Smooth muscle cell (in vitro differentiated cells): ENCODE results near the gene OXER1. TPM values are rescaled to one million over a fixed set of nuclear protein-coding genes. Genes with fewer than 3 reads are reported as not detected.

Experiments
- DNase-seq: peaks from one replicate; lab custom pipeline; 2025; ENCODE audit not compliant: unreplicated experiment; lab: John Stamatoyannopoulos, UW
- H2AFZ ChIP-seq: fragments of 200-600 bp; sonication (generic); 2 replicates; pipeline ENCODE4 v1.6.0; 2016; ENCODE audit warnings: antibody characterized with exemption, low read depth, mild to moderate bottlenecking
- H3F3A ChIP-seq: fragments of 200-600 bp; sonication (generic); 2 replicates; pipeline ENCODE4 v1.6.0; 2017; ENCODE audit warnings: antibody characterized with exemption, low read depth
- H3K27ac ChIP-seq: fragments of 200-600 bp; sonication (generic); 2 replicates; pipeline ENCODE4 v1.5.1; 2016; ENCODE audit warnings: low read depth, mild to moderate bottlenecking
- H3K27me3 ChIP-seq: fragments of 200-600 bp; sonication (generic); 2 replicates; pipeline ENCODE4 v1.6.1; 2016; ENCODE audit warnings: low read depth, mild to moderate bottlenecking
- H3K36me3 ChIP-seq: fragments of 200-600 bp; sonication (generic); 2 replicates; pipeline ENCODE4 v1.5.1; 2016; ENCODE audit warnings: low read depth
- H3K4me1 ChIP-seq: fragments of 200-600 bp; sonication (generic); 2 replicates; pipeline ENCODE4 v1.5.1; 2016; ENCODE audit warnings: low read depth
- H3K4me2 ChIP-seq: fragments of 200-600 bp; sonication (generic); 2 replicates; pipeline ENCODE4 v1.6.0; 2016; ENCODE audit warnings: mild to moderate bottlenecking
- H3K4me3 ChIP-seq: fragments of 200-600 bp; sonication (generic); 2 replicates; pipeline ENCODE4 v1.5.1; 2016; ENCODE audit warnings: mild to moderate bottlenecking
- H3K79me2 ChIP-seq: fragments of 200-600 bp; sonication (generic); 2 replicates; pipeline ENCODE4 v1.6.0; 2016; ENCODE audit warnings: low read depth, mild to moderate bottlenecking
- H3K9ac ChIP-seq: fragments of 200-600 bp; sonication (generic); 2 replicates; pipeline ENCODE4 v1.6.0; 2016; ENCODE audit warnings: low read depth
- H3K9me3 ChIP-seq: fragments of 200-600 bp; sonication (generic); replicated peaks from 2 replicates; pipeline ENCODE4 v1.5.1; 2016; ENCODE audit warnings: low read depth
- H4K20me1 ChIP-seq: fragments of 200-600 bp; sonication (generic); 2 replicates; pipeline ENCODE4 v1.6.0; 2016; ENCODE audit warnings: low read depth
- CTCF ChIP-seq: fragments of 200-600 bp; sonication (generic); IDR thresholded peaks from 2 replicates; pipeline ENCODE4 v1.5.1; 2017; ENCODE audit warnings: borderline replicate concordance, mild to moderate bottlenecking, antibody characterized with exemption; ENCODE audit not compliant: insufficient read depth, poor library complexity, severe bottlenecking
- WGBS: methylation state at CpG from one replicate; pipeline ENCODE4 v1.1.7; 2016; ENCODE audit warnings: low lambda C conversion rate; 5-methylcytosine and 5-hydroxymethylcytosine counted together
- polyA plus RNA-seq: library from polyadenylated mRNA; unstranded; fragments of >200 nt; fragmentation: Nextera tagmentation; extraction: Ambion mirVana; gene quantifications from 2 replicates; pipeline ENCODE4 v1.2.1, GENCODE V29; 2016
- total RNA-seq: library from RNA; depleted of rRNA; stranded (reverse); fragments of >200 nt; gene quantifications from 2 replicates; pipeline ENCODE4 v1.2.3, GENCODE V29; 2014

Gene OXER1
- total and polyA plus RNA-seq, 2 experiments from 2014 or later, result 2.2 TPM; not detected in 1

- peaks cover 12% of the 10 kb centered on the region for H3F3A ChIP-seq
- no peak for DNase-seq
- no peak overlapping the region for H3K27ac ChIP-seq
- H3K79me2 ChIP-seq, result no peaks in the 10 kb centered on the region
- H3K4me3 ChIP-seq, result no peak overlapping the region
- no peak overlapping the region for H2AFZ ChIP-seq
- H3K27me3 ChIP-seq, result no peaks in the 10 kb centered on the region
- no peaks in the 10 kb centered on the region for H4K20me1 ChIP-seq
- no peak overlapping the region for H3K9ac ChIP-seq
- no peak for TF ChIP-seq CTCF
- no peaks in the 10 kb centered on the region for H3K9me3 ChIP-seq
- H3K36me3 ChIP-seq, result no peaks in the 10 kb centered on the region
- 98% methylated on average over 2 of the region's 2 CpGs for WGBS
- H3K4me1 ChIP-seq, result no peaks in the 10 kb centered on the region
- no peak overlapping the region for H3K4me2 ChIP-seq
Observed at GRCh38 chr2:42724886-42725285, 39.0 kb downstream of the OXER1 start.

GRCh38 chr2:42723465-42723864, 40.5 kb downstream of the OXER1 start:
- H3K9ac ChIP-seq, result peak overlapping the region; percentile 79
- peaks cover 12% of the 10 kb centered on the region for H3F3A ChIP-seq
- no peak overlapping the region for H3K4me3 ChIP-seq
- peak overlapping the region; percentile 76 for H3K4me2 ChIP-seq
- no peaks in the 10 kb centered on the region for H3K9me3 ChIP-seq
- no peaks in the 10 kb centered on the region for H3K27me3 ChIP-seq
- H3K79me2 ChIP-seq, result no peaks in the 10 kb centered on the region
- H3K4me1 ChIP-seq, result no peaks in the 10 kb centered on the region
- no peak overlapping the region for H2AFZ ChIP-seq
- no peaks in the 10 kb centered on the region for H4K20me1 ChIP-seq
- TF ChIP-seq CTCF, result no peak
- H3K27ac ChIP-seq, result peak overlapping the region; percentile 94
- no peaks in the 10 kb centered on the region for H3K36me3 ChIP-seq
- no peak for DNase-seq

GRCh38 chr2:42722320-42723190, 41.4 kb downstream of the OXER1 start:
- Histone ChIP-seq H4K20me1 (no peaks in the 10 kb centered on the region), H3K9ac (peak overlapping the region; percentile 79), H3K9me3 (no peaks in the 10 kb centered on the region), H3K27ac (peak overlapping the region; percentile 94), H3K36me3 (no peaks in the 10 kb centered on the region), H3K4me2 (peak overlapping the region; percentile 76), H3K79me2 (no peaks in the 10 kb centered on the region), H3K4me3 (peak overlapping the region; percentile 13), H2AFZ (no peak overlapping the region), H3F3A (peaks cover 12% of the 10 kb centered on the region), H3K4me1 (peaks cover 1% of the 10 kb centered on the region), H3K27me3 (no peaks in the 10 kb centered on the region)
- TF ChIP-seq CTCF, result no peak
- WGBS, result 47% methylated on average over 7 of the region's 7 CpGs
- DNase-seq, result no peak

GRCh38 chr2:42721898-42722297, 42.0 kb downstream of the OXER1 start:
- Histone ChIP-seq H3K4me2 (peak overlapping the region; percentile 76), H3K4me3 (peak overlapping the region; percentile 13), H3K36me3 (no peaks in the 10 kb centered on the region), H3K9me3 (no peaks in the 10 kb centered on the region), H3K27me3 (no peaks in the 10 kb centered on the region), H3K9ac (peak overlapping the region; percentile 79), H2AFZ (no peak overlapping the region), H3F3A (peaks cover 12% of the 10 kb centered on the region), H4K20me1 (no peaks in the 10 kb centered on the region), H3K4me1 (peaks cover 6% of the 10 kb centered on the region), H3K27ac (peak overlapping the region; percentile 94), H3K79me2 (no peaks in the 10 kb centered on the region)
- WGBS, result 68% methylated on average over 2 of the region's 2 CpGs
- no peak for TF ChIP-seq CTCF
- no peak for DNase-seq
